ENCODE results near the gene SPATA1.
"Not testable (repeated sequence)": the region's sequence is repeated elsewhere in the genome, so short reads cannot be mapped to it uniquely, and the experiment has no call there.

The SPATA1 gene

GRCh38 chr1:84587099-84587498 lies 80.9 kb downstream of the SPATA1 start:
- no peak for DNase-seq (ENCODE audit: low read depth)

GRCh38 chr1:84594959-84595358 lies 88.8 kb downstream of the SPATA1 start:
- DNase-seq (ENCODE audit: low read depth), result not testable (repeated sequence)

GRCh38 chr1:84597011-84597410 lies 90.8 kb downstream of the SPATA1 start:
- no peak for DNase-seq (ENCODE audit: low read depth)

- DNase-seq (ENCODE audit: low read depth), result no peak
Observed at GRCh38 chr1:84598418-84598817, 92.2 kb downstream of the SPATA1 start.

- DNase-seq (ENCODE audit: low read depth), result no peak
Observed at GRCh38 chr1:84598846-84599741, 92.9 kb downstream of the SPATA1 start.

- no peak for DNase-seq (ENCODE audit: low read depth)
Observed at GRCh38 chr1:84600796-84601195, 94.6 kb downstream of the SPATA1 start.

GRCh38 chr1:84603223-84603622 lies 97.0 kb downstream of the SPATA1 start:
- DNase-seq (ENCODE audit: low read depth), result no peak

- no peak for DNase-seq (ENCODE audit: low read depth)
Observed at GRCh38 chr1:84603941-84604830, 98.0 kb downstream of the SPATA1 start.

- no peak for DNase-seq (ENCODE audit: low read depth)
Observed at GRCh38 chr1:84605157-84605556, 99.0 kb downstream of the SPATA1 start.

GRCh38 chr1:84606977-84607376 lies 100.8 kb downstream of the SPATA1 start:
- DNase-seq (ENCODE audit: low read depth), result no peak

GRCh38 chr1:84611091-84611490 lies 104.9 kb downstream of the SPATA1 start:
- no peak for DNase-seq (ENCODE audit: low read depth)

- DNase-seq (ENCODE audit: low read depth), result no peak
Observed at GRCh38 chr1:84611796-84612195, 105.6 kb downstream of the SPATA1 start.

- DNase-seq (ENCODE audit: low read depth), result no peak
Observed at GRCh38 chr1:84613026-84613425, 106.8 kb downstream of the SPATA1 start.

GRCh38 chr1:84613887-84614286 lies 107.7 kb downstream of the SPATA1 start:
- DNase-seq (ENCODE audit: low read depth), result no peak

- no peak for DNase-seq (ENCODE audit: low read depth)
Observed at GRCh38 chr1:84615790-84616189, 109.6 kb downstream of the SPATA1 start.

Measured in activated T-cell treated with anti-CD3 and anti-CD28 coated beads for 48 hours (primary cell).